HG03521 (cell line): ENCODE measurements around the gene CD3G.
"Not testable (repeated sequence)": the region's sequence is repeated elsewhere in the genome, so short reads cannot be mapped to it uniquely, and the experiment has no call there.

Experiments
- ATAC-seq: cut with Tn5 transposase; IDR thresholded peaks from one replicate; pipeline ENCODE4 v1.9.1; 2021; ENCODE audit warnings: mild to moderate bottlenecking, moderate library complexity; ENCODE audit not compliant: unreplicated experiment

CD3G gene

GRCh38 chr11:118343981-118344515, at the start of gene CD3G:
Gene CD3G (plus strand): TSS chr11:118344344. CDS start chr11:118344424, 80 bp downstream.
- ATAC-seq: no peak

- ATAC-seq: no peak
These were observed 48.9 kb upstream of the CD3G start for GRCh38 chr11:118295199-118295598.

GRCh38 chr11:118295815-118296454, 48.2 kb upstream of the CD3G start:
- ATAC-seq: no peak

GRCh38 chr11:118301600-118302195, 42.4 kb upstream of the CD3G start:
- no peak for ATAC-seq

GRCh38 chr11:118304227-118304567, 39.9 kb upstream of the CD3G start:
- no peak for ATAC-seq

GRCh38 chr11:118304568-118305248, 39.4 kb upstream of the CD3G start, which contains the start of gene CD3E:
Gene CD3E (plus strand): TSS chr11:118304730. CDS start chr11:118304953, 223 bp downstream.
- no peak for ATAC-seq

GRCh38 chr11:118305726-118306125, 38.4 kb upstream of the CD3G start:
- no peak for ATAC-seq

- no peak for ATAC-seq
These were observed 37.6 kb upstream of the CD3G start for GRCh38 chr11:118306556-118306955.

- not testable (repeated sequence) for ATAC-seq
These were observed 35.1 kb upstream of the CD3G start for GRCh38 chr11:118308995-118309528.

- no peak for ATAC-seq
These were observed 33.9 kb upstream of the CD3G start for GRCh38 chr11:118310271-118310670.

GRCh38 chr11:118310781-118311485, 33.2 kb upstream of the CD3G start:
- no peak for ATAC-seq

- no peak for ATAC-seq
These were observed 32.6 kb upstream of the CD3G start for GRCh38 chr11:118311518-118311917.

GRCh38 chr11:118312328-118312727, 31.8 kb upstream of the CD3G start:
- ATAC-seq: no peak

GRCh38 chr11:118313242-118313641, 30.9 kb upstream of the CD3G start:
- ATAC-seq: no peak

- ATAC-seq: no peak
These were observed 29.1 kb upstream of the CD3G start for GRCh38 chr11:118314988-118315411.

- no peak for ATAC-seq
These were observed 26.0 kb upstream of the CD3G start for GRCh38 chr11:118318124-118318523.

GRCh38 chr11:118318581-118319336, 25.4 kb upstream of the CD3G start:
- no peak for ATAC-seq

GRCh38 chr11:118319337-118319707, 24.8 kb upstream of the CD3G start:
- no peak for ATAC-seq

- no peak for ATAC-seq
These were observed 23.6 kb upstream of the CD3G start for GRCh38 chr11:118320515-118320914.

- ATAC-seq: no peak
These were observed 22.6 kb upstream of the CD3G start for GRCh38 chr11:118321386-118322082.
